Measurements from ENCODE around the gene P2RX4.
"Not testable (repeated sequence)": the region's sequence is repeated elsewhere in the genome, so short reads cannot be mapped to it uniquely, and the experiment has no call there.

The P2RX4 gene

DNA sequence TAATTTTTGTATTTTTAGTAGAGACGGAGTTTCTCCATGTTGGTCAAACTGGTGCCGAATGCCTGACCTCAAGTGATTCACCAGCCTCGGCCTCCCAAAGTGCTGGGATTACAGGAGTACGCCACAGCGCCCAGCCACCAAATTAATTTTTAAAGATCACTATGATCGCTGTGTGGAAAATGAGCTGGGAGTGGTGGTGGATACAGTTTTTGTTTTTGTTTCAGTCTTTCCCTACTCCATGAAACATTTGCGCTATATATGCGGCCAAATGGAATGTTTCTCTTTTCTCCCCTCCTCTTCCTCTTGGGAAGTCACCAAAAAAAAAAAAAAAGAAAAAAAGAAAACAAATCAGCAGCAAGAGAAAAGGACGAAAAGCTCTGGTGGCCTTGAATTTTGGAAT is 20.8 kb upstream of the P2RX4 start:
- no peaks in the 10 kb centered on the region for H3K4me1 ChIP-seq (ENCODE audit: control insufficient read depth, insufficient read depth, low read length)
- no peaks in the 10 kb centered on the region for H3K27me3 ChIP-seq (ENCODE audit: control insufficient read depth, insufficient read depth, low read length)
- no CpG with 5 or more reads among the region's 9 CpGs for WGBS (ENCODE audit: insufficient coverage, insufficient read length)
- H3K4me3 ChIP-seq (ENCODE audit: low read length): no peak overlapping the region
- no peak overlapping the region for H3K27ac ChIP-seq (ENCODE audit: low read length)
- H3K36me3 ChIP-seq (ENCODE audit: control insufficient read depth, insufficient read depth, low read length): no peaks in the 10 kb centered on the region
- H3K9me3 ChIP-seq (ENCODE audit: control insufficient read depth, insufficient read depth, low read length): no peaks in the 10 kb centered on the region
- DNase-seq (ENCODE audit: low read depth, low spot score): no peak

DNA sequence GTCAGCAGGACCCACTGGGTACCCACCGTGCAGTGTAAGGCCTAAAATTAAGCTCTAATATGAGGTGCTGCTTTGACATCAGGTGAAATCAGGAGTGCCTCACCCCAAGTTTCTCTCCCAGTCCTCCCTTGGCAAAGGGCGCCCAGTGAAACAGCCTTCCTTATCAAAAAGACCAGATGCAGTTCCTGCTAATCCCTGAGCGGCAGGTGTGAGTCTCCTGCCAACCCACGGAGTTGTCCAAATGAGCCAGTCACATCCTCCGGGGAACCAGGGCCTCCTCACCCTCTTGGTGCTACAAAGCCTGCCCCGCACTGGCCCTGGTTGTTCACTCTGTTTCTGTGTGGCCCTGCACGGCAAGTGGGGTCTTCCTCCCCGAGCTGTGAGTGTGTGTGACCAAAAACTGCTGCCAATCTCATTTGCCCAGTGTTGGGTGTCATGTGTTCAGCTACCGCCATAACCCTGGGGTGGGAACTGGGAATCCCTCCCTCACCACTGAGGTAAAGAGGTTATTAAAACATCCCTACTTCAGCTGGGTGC is 20.2 kb upstream of the P2RX4 start:
- Histone ChIP-seq H3K27me3 (ENCODE audit: control insufficient read depth, insufficient read depth, low read length) (no peaks in the 10 kb centered on the region), H3K4me3 (ENCODE audit: low read length) (no peak overlapping the region), H3K36me3 (ENCODE audit: control insufficient read depth, insufficient read depth, low read length) (no peaks in the 10 kb centered on the region), H3K9me3 (ENCODE audit: control insufficient read depth, insufficient read depth, low read length) (no peaks in the 10 kb centered on the region), H3K4me1 (ENCODE audit: control insufficient read depth, insufficient read depth, low read length) (no peaks in the 10 kb centered on the region), H3K27ac (ENCODE audit: low read length) (no peak overlapping the region)
- no CpG with 5 or more reads among the region's 9 CpGs for WGBS (ENCODE audit: insufficient coverage, insufficient read length)
- DNase-seq (ENCODE audit: low read depth, low spot score): no peak

DNA sequence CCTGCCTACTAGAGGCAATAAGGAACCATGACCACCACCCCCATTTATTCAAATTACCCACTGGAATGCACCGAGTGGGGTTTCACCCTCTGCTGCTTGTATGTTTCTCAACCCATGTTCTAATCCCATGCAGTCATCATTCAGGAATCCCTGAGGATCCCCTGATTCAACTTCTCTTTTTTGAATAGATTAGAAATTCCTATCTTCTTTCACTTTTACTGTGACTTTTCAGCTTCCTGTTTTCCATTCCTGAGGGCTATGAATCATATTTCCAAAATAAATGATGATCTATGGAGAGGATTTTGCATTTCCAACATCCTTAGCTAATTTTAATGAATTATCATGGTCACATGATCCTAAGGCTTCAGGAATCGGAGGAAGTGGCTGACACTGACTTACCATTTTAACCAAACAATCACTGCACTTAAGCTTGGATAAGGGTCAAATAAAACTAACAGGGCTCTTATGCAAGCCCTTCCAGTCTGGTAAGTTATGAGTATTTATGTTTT is 19.4 kb upstream of the P2RX4 start:
- Histone ChIP-seq H3K4me3 (ENCODE audit: low read length) (no peak overlapping the region), H3K9me3 (ENCODE audit: control insufficient read depth, insufficient read depth, low read length) (no peaks in the 10 kb centered on the region), H3K27me3 (ENCODE audit: control insufficient read depth, insufficient read depth, low read length) (no peaks in the 10 kb centered on the region), H3K36me3 (ENCODE audit: control insufficient read depth, insufficient read depth, low read length) (no peaks in the 10 kb centered on the region), H3K4me1 (ENCODE audit: control insufficient read depth, insufficient read depth, low read length) (no peaks in the 10 kb centered on the region), H3K27ac (ENCODE audit: low read length) (no peak overlapping the region)
- DNase-seq (ENCODE audit: low read depth, low spot score): no peak
- WGBS (ENCODE audit: insufficient coverage, insufficient read length): no CpG with 5 or more reads among the region's 2 CpGs

DNA sequence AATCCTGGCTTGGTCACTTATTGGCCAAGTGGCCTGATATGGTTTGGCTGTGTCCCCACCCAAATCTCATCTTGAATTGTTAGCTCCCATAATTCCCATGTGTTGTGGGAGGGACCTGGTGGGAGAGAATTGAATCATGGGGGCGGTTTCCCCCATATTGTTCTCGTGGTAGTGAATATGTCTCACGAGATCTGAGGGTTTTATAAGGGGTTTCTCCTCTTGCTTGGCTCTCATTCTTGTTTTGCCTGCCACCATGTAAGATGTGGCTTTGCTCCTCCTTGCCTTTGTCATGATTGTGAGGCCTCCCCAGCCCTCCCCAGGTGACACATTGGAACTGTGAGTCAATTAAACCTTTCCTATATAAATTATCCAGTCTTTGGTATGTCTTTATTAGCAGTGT is 18.8 kb upstream of the P2RX4 start:
- Histone ChIP-seq H3K27me3 (ENCODE audit: control insufficient read depth, insufficient read depth, low read length) (no peaks in the 10 kb centered on the region), H3K27ac (ENCODE audit: low read length) (no peak overlapping the region), H3K36me3 (ENCODE audit: control insufficient read depth, insufficient read depth, low read length) (no peaks in the 10 kb centered on the region), H3K9me3 (ENCODE audit: control insufficient read depth, insufficient read depth, low read length) (no peaks in the 10 kb centered on the region), H3K4me3 (ENCODE audit: low read length) (no peak overlapping the region), H3K4me1 (ENCODE audit: control insufficient read depth, insufficient read depth, low read length) (no peaks in the 10 kb centered on the region)
- no CpG with 5 or more reads among the region's 3 CpGs for WGBS (ENCODE audit: insufficient coverage, insufficient read length)
- DNase-seq (ENCODE audit: low read depth, low spot score): no peak

DNA sequence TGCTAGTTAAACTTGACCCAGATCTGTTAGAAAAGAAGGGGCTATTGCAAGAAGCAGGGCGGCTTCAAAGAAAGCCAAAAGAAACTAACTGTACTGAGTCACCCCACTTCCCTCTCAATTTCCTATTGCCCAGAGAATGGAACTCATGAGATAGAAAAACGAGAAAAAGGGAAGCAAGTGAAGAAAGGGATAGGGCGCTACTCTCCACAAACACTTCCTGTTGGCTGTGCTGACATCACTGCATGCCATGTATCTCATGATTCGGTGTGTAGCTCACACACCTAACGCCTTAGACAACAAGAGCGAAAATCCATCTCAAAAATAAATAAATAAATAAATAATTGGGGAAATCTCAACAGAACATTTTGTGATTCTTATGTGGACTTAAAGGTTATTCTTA is 13.0 kb upstream of the P2RX4 start:
- Histone ChIP-seq H3K36me3 (ENCODE audit: control insufficient read depth, insufficient read depth, low read length) (no peaks in the 10 kb centered on the region), H3K4me3 (ENCODE audit: low read length) (no peak overlapping the region), H3K27me3 (ENCODE audit: control insufficient read depth, insufficient read depth, low read length) (no peaks in the 10 kb centered on the region), H3K27ac (ENCODE audit: low read length) (no peak overlapping the region), H3K4me1 (ENCODE audit: control insufficient read depth, insufficient read depth, low read length) (no peaks in the 10 kb centered on the region), H3K9me3 (ENCODE audit: control insufficient read depth, insufficient read depth, low read length) (no peaks in the 10 kb centered on the region)
- WGBS (ENCODE audit: insufficient coverage, insufficient read length): no CpG with 5 or more reads among the region's 6 CpGs
- no peak for DNase-seq (ENCODE audit: low read depth, low spot score)

DNA sequence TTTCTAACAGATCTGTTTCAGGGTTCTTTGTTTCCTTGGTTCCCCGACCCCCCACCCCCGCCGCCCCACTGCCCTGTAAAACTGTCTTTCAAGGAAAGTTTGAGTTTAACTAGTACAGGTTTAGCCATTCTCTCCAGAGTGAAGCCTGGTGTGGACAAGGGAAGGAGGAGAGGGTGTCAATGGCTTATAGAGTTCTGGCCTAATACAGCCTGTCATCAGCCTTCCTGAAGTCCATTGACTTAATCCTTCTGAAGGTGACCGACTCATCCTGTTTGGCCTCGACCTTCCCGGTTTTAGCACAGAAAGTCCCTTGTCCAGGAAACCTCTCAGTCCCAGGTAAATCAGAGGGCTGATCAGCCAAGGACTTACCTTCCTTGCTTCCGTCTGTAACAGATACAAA is 11.0 kb upstream of the P2RX4 start:
- Histone ChIP-seq H3K4me1 (ENCODE audit: control insufficient read depth, insufficient read depth, low read length) (no peaks in the 10 kb centered on the region), H3K27ac (ENCODE audit: low read length) (no peak overlapping the region), H3K9me3 (ENCODE audit: control insufficient read depth, insufficient read depth, low read length) (no peaks in the 10 kb centered on the region), H3K27me3 (ENCODE audit: control insufficient read depth, insufficient read depth, low read length) (no peaks in the 10 kb centered on the region), H3K36me3 (ENCODE audit: control insufficient read depth, insufficient read depth, low read length) (no peaks in the 10 kb centered on the region), H3K4me3 (ENCODE audit: low read length) (no peak overlapping the region)
- DNase-seq (ENCODE audit: low read depth, low spot score): no peak
- no CpG with 5 or more reads among the region's 7 CpGs for WGBS (ENCODE audit: insufficient coverage, insufficient read length)

DNA sequence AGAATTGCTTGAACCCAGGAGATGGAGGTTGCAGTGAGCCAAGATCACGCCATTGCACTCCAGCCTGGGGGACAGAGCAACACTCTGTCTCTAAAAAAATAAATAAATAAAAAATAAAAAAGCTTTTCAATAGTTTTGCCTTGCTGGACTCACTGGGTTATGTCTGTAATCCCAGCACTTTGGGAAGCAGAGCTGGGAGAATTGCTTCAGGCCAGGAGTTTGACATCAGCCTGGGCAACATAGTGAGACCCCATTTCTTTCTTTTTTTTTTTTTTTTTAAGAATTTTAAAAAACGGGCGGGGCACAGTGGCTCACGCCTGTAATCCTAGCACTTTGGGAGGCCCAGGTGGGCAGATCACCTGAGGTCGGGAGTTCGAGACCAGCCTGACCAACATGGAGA is 8.8 kb upstream of the P2RX4 start:
- not testable (repeated sequence) for DNase-seq (ENCODE audit: low read depth, low spot score); H3K36me3 ChIP-seq (ENCODE audit: control insufficient read depth, insufficient read depth, low read length); H3K4me1 ChIP-seq (ENCODE audit: control insufficient read depth, insufficient read depth, low read length); H3K9me3 ChIP-seq (ENCODE audit: control insufficient read depth, insufficient read depth, low read length); H3K27ac ChIP-seq (ENCODE audit: low read length); H3K4me3 ChIP-seq (ENCODE audit: low read length); H3K27me3 ChIP-seq (ENCODE audit: control insufficient read depth, insufficient read depth, low read length)
- no CpG with 5 or more reads among the region's 6 CpGs for WGBS (ENCODE audit: insufficient coverage, insufficient read length)

DNA sequence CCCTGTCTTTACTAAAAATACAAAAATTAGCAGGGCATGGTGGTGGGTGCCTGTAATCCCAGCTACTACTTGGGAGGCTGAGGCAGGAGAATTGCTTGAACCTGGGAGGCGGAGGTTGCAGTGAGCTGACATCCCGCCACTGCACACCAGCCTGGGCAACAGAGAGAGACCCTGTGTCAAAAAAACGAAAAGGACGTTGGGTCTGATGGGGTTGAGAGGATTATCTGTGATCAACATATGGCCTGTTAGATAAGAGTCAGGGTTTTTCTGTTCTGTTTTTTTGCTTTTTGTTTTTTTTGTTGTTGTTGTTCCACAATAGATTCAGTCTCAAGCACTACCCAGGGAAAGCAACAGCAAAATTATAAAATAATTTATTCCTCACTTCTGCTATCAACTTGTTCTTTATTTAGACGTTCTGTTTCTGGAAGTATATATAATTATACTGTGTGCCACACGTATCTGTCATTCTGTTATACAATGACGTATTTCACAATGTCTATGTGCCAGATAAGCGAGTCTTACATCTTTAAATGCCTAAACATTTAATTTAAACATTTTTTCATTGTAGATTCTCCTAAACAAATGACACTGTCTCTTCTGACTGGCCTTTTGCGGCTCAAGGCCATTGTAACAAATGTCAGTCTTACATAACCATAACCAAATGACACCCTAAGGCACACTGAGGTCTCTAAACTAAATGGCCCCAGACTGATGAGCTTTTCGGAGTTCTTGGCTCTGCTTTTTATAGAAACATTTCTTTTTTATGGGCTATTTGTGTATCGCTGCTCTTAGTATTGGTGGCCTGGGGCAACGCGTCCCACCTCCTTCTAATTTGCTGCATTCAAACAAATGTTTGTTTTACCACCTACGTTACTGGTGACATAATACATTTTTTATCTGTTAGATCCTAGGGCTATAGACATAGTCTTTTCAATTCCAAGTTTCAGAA is 7.2 kb upstream of the P2RX4 start:
- no peaks in the 10 kb centered on the region for H3K4me1 ChIP-seq (ENCODE audit: control insufficient read depth, insufficient read depth, low read length)
- DNase-seq (ENCODE audit: low read depth, low spot score): no peak
- H3K27me3 ChIP-seq (ENCODE audit: control insufficient read depth, insufficient read depth, low read length): no peaks in the 10 kb centered on the region
- no peak overlapping the region for H3K4me3 ChIP-seq (ENCODE audit: low read length)
- no peaks in the 10 kb centered on the region for H3K36me3 ChIP-seq (ENCODE audit: control insufficient read depth, insufficient read depth, low read length)
- no peak overlapping the region for H3K27ac ChIP-seq (ENCODE audit: low read length)
- no CpG with 5 or more reads among the region's 14 CpGs for WGBS (ENCODE audit: insufficient coverage, insufficient read length)
- H3K9me3 ChIP-seq (ENCODE audit: control insufficient read depth, insufficient read depth, low read length): no peaks in the 10 kb centered on the region

DNA sequence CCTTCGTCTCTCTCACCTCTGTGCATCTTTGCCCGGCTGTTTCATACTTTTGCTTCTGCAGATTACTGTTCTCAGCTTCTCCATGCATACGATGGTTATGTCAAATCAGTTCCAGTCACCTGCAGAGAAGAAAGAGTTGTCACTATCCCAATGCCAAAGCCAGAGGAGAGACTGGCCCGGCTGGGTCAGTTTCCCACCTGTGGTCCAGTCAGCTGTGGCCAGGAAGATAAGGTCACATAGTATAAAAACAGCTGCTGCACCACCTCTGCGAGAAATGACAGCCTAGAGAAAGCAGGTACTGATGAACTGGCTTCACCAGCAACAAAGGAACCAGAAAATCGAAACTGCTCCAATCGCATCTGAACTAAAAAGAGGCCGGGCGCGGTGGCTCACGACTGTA is 6.4 kb upstream of the P2RX4 start:
- Histone ChIP-seq H3K27me3 (ENCODE audit: control insufficient read depth, insufficient read depth, low read length) (no peaks in the 10 kb centered on the region), H3K9me3 (ENCODE audit: control insufficient read depth, insufficient read depth, low read length) (no peaks in the 10 kb centered on the region), H3K4me3 (ENCODE audit: low read length) (no peak overlapping the region), H3K4me1 (ENCODE audit: control insufficient read depth, insufficient read depth, low read length) (no peaks in the 10 kb centered on the region), H3K36me3 (ENCODE audit: control insufficient read depth, insufficient read depth, low read length) (no peaks in the 10 kb centered on the region), H3K27ac (ENCODE audit: low read length) (no peak overlapping the region)
- WGBS (ENCODE audit: insufficient coverage, insufficient read length): no CpG with 5 or more reads among the region's 11 CpGs
- no peak for DNase-seq (ENCODE audit: low read depth, low spot score)

DNA sequence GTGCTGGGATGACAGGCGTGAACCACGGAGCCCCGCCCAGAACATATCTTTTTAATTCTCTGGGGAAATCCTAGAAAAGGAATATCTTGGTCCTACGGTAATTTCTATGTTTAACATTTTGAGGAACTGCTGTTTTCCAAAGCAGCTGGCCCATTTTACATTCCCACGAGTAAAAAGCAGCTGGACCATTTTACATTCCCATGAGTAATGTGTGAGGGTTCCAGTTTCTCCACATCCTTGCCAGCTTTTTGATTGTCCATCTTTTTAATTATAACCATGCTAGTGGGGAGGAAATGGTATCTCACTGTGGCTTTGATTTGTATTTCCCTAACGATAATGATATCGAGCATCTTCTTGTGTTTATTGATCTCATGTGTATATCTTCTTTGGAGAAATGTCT is 4.4 kb upstream of the P2RX4 start:
- WGBS (ENCODE audit: insufficient coverage, insufficient read length): no CpG with 5 or more reads among the region's 7 CpGs
- no peaks in the 10 kb centered on the region for H3K4me1 ChIP-seq (ENCODE audit: control insufficient read depth, insufficient read depth, low read length)
- H3K27ac ChIP-seq (ENCODE audit: low read length): no peak overlapping the region
- no peaks in the 10 kb centered on the region for H3K9me3 ChIP-seq (ENCODE audit: control insufficient read depth, insufficient read depth, low read length)
- H3K4me3 ChIP-seq (ENCODE audit: low read length): no peak overlapping the region
- H3K36me3 ChIP-seq (ENCODE audit: control insufficient read depth, insufficient read depth, low read length): no peaks in the 10 kb centered on the region
- DNase-seq (ENCODE audit: low read depth, low spot score): no peak
- H3K27me3 ChIP-seq (ENCODE audit: control insufficient read depth, insufficient read depth, low read length): no peaks in the 10 kb centered on the region

DNA sequence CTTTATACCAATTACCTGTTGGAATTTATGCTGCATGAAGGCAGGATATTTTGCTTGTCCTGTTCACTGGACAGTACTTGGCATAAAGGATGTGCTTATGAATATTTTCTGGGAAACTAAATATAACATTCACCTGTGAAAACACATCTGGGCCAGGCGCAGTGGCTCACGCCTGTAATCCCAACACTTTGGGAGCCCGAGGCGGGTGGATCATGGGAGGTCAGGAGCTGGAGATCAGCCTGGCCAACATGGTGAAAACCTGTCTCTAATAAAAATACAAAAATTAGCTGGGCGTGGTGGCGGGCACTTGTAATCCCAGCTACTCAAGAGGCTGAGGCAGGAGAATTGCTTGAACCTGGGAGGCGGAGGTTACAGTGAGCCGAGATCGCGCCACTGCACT is 1.4 kb upstream of the P2RX4 start:
- not testable (repeated sequence) for H3K4me3 ChIP-seq (ENCODE audit: low read length); H3K27me3 ChIP-seq (ENCODE audit: control insufficient read depth, insufficient read depth, low read length); H3K27ac ChIP-seq (ENCODE audit: low read length); DNase-seq (ENCODE audit: low read depth, low spot score); H3K4me1 ChIP-seq (ENCODE audit: control insufficient read depth, insufficient read depth, low read length); H3K36me3 ChIP-seq (ENCODE audit: control insufficient read depth, insufficient read depth, low read length); H3K9me3 ChIP-seq (ENCODE audit: control insufficient read depth, insufficient read depth, low read length)
- no CpG with 5 or more reads among the region's 10 CpGs for WGBS (ENCODE audit: insufficient coverage, insufficient read length)

All from iPS DF 6.9 (cell line).